Stimulated activated CD8-positive, alpha-beta memory T cell treated with anti-CD3 and anti-CD28 coated beads, Interleukin-15, amount 100 ng/mL, for 1 hour (primary cell): ENCODE results near the gene PPP1R7.

Source experiments
- DNase-seq: peaks from one replicate; pipeline ENCODE4 v3.0.0-alpha.2; 2020; ENCODE audit warnings: low read depth

The PPP1R7 gene

DNA sequence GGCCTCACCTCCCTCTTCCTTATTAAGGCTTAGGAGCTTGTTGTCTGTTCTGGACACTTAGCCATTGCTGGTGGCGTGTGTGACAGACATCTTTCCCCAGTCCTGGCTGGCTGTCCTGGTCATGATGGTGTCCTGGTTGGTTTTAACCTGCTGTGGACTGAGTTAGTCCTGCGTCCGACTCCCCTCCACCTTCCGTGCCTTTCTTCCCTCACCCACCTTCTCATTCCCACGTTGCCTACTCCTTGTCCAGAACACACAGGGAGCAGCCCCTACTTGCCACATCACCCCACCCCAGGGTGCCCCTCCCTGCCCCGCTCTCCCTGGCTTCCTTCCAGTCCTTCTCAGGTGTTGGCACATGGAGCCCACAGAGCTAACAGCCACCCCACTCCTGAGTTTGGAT lies 47.7 kb downstream of the PPP1R7 start:
- no peak for DNase-seq

- DNase-seq = no peak
These were observed 48.4 kb downstream of the PPP1R7 start for GRCh38 chr2:241198381-241199279.

DNA sequence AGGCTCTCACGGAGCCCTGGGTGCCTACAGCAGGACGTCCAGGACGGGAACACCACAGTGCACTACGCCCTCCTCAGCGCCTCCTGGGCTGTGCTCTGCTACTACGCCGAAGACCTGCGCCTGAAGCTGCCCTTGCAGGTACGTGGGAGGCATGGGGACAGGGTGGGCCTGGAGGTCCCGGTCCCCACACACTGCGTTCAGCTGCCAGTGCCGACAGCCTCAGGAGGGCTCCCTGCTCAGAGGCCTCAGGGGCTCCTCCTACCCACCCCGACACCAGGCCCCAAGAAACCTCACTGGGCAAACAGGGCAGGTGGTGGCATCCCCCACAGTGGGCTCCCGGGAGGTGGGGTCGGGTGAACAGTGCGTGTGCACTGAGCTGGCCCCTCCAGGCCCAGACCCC lies 49.0 kb downstream of the PPP1R7 start:
- no peak for DNase-seq

GRCh38 chr2:241199897-241200821 lies 49.9 kb downstream of the PPP1R7 start:
- no peak for DNase-seq

GRCh38 chr2:241200822-241201395 lies 50.6 kb downstream of the PPP1R7 start:
- DNase-seq = no peak

GRCh38 chr2:241201445-241202267 lies 51.4 kb downstream of the PPP1R7 start:
- no peak for DNase-seq

GRCh38 chr2:241202268-241202585 lies 52.0 kb downstream of the PPP1R7 start:
- no peak for DNase-seq

GRCh38 chr2:241202681-241203080 lies 52.4 kb downstream of the PPP1R7 start:
- no peak for DNase-seq

GRCh38 chr2:241203218-241204009 lies 53.1 kb downstream of the PPP1R7 start:
- no peak for DNase-seq

- no peak for DNase-seq
These were observed 53.7 kb downstream of the PPP1R7 start for GRCh38 chr2:241204010-241204384.

GRCh38 chr2:241204490-241204889 lies 54.2 kb downstream of the PPP1R7 start:
- DNase-seq = no peak

DNA sequence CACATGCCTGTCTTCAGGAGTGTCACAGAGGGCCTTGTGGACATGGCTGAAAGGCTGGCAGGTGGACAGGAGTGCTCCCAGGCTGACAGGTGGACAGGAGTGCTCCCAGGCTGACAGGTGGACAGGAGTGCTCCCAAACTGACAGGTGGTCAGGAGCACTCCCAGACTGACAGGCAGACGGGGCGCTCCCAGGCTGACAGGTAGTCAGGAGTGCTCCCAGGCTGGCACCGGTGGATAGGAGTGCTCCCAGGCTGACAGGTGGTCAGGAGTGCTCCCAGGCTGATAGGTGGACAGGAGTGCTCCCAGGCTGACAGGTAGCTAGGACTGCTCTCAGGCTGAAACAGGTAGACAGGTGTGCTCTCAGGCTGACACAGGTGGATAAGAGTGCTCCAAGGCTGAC lies 54.8 kb downstream of the PPP1R7 start:
- DNase-seq = no peak

GRCh38 chr2:241207151-241207550 lies 56.9 kb downstream of the PPP1R7 start:
- DNase-seq = no peak

DNA sequence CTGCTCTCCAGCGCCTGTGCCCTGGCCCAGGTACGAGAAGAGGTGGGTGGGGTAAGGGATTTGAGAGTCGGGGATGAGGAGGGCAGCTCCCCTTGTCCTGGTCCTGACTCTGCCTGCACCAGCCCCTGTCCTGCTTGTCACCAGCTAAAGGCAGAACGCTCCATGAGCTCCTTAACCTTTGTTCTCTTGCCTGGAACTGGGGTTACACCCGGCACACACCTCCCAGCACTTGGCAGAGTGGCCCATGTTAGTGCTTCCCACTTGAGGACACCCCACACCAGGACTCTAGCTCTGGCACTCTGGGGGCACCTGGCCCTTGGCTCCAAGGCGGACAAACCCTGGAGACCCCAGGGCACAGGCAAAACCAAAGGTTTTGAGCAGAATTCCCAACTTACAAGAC lies 57.4 kb downstream of the PPP1R7 start:
- no peak for DNase-seq

GRCh38 chr2:241208058-241208457 lies 57.8 kb downstream of the PPP1R7 start:
- no peak for DNase-seq

DNA sequence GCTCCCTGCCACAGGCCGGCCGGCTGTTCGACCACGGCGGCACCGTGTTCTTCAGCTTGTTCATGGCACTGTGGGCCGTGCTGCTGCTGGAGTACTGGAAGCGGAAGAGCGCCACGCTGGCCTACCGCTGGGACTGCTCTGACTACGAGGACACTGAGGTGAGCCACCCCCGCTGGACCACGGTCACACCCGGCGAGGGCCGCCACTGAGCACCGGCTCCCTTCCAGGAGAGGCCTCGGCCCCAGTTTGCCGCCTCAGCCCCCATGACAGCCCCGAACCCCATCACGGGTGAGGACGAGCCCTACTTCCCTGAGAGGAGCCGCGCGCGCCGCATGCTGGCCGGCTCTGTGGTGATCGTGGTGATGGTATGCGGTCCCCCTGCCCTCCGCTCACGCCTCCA lies 59.0 kb downstream of the PPP1R7 start:
- no peak for DNase-seq

DNA sequence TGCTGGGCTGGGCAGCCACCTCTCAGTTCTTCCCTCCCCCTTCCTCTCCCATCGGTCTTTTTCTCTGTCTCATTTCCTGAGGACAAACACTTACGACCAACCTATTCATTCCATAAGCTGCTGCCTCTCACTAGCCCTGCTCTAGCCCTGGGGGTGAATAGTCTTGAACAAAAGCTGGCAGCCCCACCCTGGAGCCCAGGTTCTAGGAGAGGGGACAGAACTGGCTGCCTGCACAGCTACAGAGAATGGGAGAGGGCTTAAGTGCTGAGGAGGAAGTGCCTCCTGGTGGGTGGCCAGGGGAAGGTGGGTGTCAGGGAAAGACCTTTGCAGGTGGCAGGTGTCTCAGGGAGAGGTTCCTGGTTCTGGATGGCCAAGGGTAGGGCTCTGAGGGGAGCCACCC lies 61.0 kb downstream of the PPP1R7 start:
- no peak for DNase-seq

DNA sequence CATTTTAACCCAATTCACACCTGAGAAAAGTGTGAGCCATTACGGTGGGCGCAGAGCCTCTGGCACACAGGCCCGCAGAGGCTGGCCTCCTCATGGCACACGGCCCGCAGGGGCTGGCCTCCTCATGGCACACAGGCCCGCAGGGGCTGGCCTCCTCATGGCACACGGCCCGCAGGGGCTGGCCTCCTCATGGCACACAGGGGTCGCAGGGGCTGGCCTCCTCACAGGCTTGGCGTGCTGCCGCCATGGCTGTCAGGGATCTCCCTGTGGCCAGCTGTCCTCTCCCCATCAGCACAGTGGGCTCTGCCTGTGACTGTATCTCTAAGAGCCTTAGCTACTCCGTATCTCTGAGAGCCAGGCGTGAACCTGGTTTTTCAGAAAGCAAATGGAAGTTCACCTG lies 62.8 kb downstream of the PPP1R7 start:
- DNase-seq = no peak

GRCh38 chr2:241213567-241213966 lies 63.3 kb downstream of the PPP1R7 start:
- DNase-seq = no peak

GRCh38 chr2:241214209-241214608 lies 63.9 kb downstream of the PPP1R7 start:
- DNase-seq = no peak

DNA sequence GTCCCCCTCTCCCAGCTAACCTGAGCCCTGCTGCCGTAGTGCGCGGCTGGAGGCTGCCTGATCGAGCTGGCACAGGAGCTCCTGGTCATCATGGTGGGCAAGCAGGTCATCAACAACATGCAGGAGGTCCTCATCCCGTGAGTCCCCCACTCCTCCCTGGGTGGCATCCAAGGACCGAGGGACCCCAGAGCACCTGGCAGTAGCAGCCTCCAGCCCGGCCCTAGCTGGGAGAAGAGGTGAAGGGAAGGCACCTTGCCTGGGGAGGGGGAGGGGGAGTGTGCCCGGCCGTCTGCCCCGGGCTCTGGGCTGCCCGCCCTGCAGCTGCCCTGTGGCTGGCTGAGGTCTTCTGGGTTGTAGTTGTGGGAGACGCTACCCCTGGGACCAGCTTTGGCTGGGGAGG lies 64.5 kb downstream of the PPP1R7 start:
- no peak for DNase-seq
